DMS 273 treated with DMSO at 0.1 percent for 48 hours (cell line): Measurements from ENCODE around the gene OR4D5.

Experiments
- DNase-seq: peaks from one replicate; lab custom pipeline; 2025; lab: John Stamatoyannopoulos, UW

OR4D5 gene

DNA sequence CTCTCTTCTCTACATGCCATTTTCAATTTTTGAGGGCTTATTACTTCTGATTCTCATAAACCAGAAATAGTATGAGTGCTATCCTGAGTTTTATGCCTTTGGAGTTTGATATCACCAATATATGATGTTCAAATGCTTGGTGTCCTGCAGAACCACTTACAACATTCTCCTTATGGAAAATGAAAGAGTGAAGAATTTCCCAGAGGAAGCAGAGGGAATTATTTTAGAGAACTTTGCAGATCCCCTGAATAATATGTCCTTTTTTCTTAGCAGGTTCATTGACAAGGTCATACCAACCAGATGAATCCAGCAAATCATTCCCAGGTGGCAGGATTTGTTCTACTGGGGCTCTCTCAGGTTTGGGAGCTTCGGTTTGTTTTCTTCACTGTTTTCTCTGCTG, at the start of gene OR4D5:
Gene OR4D5, plus strand, starts transcription at position 301 of the 400 bp plus-strand sequence. Its CDS starts 0 bp downstream, at position 301.
- no peak for DNase-seq

DNA sequence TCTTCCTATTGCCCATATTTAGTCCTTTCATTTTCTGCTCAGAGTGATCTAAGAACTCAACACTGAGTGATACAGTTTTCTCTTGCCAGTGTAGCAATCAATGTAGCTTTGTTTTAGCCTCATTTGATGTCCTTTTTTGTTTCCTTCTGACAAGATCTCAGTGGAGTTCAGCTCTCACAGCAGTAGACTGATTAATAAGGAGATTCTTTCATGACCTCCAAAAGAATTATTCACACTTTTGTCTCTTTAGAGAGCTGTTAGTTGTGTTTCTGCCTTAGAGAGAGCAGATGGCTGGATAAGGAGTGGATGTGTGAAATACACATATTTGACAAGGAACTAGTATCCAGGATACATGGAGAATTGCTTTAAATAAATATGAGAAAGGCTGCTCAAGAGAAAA, 47.4 kb upstream of the OR4D5 start:
- DNase-seq, result no peak

GRCh38 chr11:123899792-123900191, 39.6 kb upstream of the OR4D5 start:
- DNase-seq, result no peak

DNA sequence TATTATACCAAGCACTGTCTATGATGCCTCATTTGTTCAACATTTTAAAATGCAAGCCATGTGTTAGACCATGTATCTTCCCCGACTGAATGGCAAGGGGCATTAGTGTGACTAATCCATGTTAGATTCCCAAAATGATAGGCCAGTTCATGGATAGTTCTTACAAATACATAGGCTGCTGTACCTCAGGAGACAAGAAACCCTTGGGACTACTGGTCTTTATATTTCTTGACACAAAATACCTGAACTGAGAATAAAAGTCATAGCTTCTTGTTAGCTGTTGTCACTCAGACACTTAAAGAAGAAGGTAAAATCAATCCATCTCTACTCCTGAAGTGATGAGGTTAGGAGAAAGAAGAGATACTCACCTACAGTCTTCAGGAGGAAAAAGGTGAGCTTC, 37.5 kb upstream of the OR4D5 start, which contains the start of gene OR8D4:
Gene OR8D4, plus strand, starts transcription at position 301 of the 400 bp plus-strand sequence. CDS start 4,265 bp downstream, outside the sequence.
- no peak for DNase-seq

GRCh38 chr11:123903932-123904331, 35.5 kb upstream of the OR4D5 start:
- DNase-seq, result no peak

DNA sequence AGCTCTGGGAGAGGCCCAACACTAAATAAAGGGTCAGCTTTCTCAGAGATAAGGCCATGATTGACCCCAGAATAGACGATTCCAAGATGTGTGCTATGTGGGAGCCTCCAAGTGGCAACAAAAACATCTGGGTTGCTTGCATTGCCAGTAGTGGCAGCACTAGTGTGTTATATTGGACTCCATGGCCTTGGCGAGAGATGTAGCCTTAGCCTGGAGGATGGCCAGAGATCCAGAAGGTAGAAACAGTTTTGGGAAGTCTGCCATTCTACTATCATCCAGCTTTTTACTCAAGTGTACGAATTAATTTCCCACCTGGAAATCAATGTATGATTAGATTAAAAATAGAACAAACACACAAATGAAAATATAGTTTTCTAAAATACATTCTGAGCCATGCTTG, 34.5 kb upstream of the OR4D5 start:
- no peak for DNase-seq

- no peak for DNase-seq
These were observed 33.6 kb upstream of the OR4D5 start for GRCh38 chr11:123905826-123906225.

- DNase-seq, result no peak
These were observed 18.5 kb upstream of the OR4D5 start for GRCh38 chr11:123920943-123921342.

- no peak for DNase-seq
These were observed 15.4 kb upstream of the OR4D5 start for GRCh38 chr11:123924027-123924426.

- DNase-seq, result no peak
These were observed 3.0 kb downstream of the OR4D5 start for GRCh38 chr11:123942413-123942812.

DNA sequence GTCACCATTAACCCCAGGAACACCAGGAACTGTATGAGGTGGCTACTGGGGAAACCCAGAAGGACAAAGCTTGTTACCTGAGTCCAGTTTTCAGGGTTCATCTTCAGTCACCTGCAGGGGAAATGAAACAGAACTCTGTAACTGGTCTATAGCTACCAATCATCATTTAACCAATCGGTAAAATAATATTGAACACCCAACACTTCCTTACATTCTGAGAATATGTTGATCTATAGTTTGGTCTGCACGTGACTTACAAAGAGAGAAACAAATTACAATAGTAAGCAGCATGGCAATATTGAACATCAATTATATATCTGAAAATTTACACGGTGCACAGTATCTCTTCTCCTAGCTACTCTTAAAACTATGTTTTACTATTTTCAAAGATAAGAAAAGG, 4.3 kb downstream of the OR4D5 start, which contains the start of gene OR6T1:
Gene OR6T1, minus strand, starts transcription at position 101 of the 400 bp plus-strand sequence. Its CDS starts 0 bp downstream, at position 101.
- DNase-seq, result no peak

DNA sequence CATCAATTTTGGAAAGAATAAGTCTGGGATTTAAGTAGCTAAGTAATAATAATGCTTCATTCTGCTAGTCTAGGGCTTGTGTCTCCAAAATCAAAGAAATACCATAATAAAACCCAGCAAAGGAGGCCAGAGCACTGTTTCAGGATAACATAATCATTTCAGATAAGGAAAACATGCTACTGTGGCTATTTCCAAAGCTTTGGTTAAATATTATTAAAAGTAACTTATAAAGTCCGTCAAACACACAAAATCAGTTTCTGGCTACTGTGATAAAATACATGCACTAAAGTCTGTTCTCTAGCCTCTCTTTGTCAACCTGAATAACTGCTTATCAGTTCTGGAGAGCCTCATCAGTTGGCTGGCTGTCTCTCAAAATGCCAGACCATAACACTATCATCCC, 5.7 kb downstream of the OR4D5 start:
- no peak for DNase-seq

DNA sequence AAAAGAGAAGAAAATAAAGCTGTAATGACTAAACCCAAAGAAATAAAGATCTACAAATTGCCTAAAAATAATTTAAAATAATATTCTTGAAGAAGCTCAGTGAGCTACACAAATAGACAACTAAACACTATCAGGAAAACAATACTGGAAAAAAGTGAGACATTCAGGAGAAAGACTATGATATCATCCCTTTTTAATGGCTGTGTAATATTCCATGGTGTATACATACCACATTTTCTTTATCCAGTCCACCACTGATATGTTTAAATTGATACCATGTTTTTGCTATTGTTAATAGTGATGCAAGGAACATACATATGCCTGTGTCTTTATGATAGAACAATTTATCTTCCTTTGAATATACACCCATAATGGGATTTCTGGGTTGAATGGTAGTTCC, 17.3 kb downstream of the OR4D5 start:
- no peak for DNase-seq

- DNase-seq, result no peak
These were observed 34.4 kb downstream of the OR4D5 start for GRCh38 chr11:123973816-123974215.

DNA sequence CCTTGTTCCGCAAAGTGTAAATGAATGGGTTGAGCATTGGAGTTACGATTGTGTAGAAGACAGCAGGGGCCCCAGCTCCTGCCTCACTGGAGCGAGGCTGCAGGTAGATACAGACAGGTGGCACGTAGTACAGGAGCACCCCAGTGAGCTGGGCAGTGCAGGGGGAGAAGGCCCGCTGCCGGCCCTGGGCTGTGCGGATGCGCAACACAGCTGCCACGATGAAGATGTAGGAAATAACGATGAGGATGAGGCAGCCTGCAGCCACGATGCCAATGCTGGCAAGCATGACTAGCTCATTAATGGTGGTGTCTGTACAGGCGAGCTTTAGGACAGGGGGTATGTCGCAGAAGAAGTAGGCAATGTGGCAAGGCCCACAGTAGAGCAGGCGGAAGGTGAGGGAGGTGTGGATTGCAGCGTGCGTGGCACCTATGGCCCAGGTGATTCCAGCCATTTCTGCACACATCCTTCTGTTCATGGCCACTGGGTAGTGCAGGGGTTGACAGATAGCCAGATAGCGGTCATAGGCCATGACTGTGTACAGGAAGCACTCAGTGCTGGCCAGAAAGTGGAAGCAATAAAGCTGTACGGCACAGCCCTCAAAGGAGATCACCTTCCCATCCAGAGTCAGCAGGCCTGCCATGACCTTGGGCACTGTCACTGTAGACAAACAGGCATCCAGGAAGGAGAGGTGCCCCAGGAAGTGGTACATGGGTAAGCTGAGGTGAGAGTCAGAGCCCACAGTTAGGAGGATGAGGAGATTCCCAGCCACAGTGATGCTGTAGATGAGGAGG, 37.5 kb downstream of the OR4D5 start:
- no peak for DNase-seq

- no peak for DNase-seq
These were observed 38.4 kb downstream of the OR4D5 start, which contains the start of gene OR10S1 for GRCh38 chr11:123977731-123978347. TSS of gene OR10S1 (minus strand) at chr11:123977781. CDS start at chr11:123977664, 117 bp downstream.

DNA sequence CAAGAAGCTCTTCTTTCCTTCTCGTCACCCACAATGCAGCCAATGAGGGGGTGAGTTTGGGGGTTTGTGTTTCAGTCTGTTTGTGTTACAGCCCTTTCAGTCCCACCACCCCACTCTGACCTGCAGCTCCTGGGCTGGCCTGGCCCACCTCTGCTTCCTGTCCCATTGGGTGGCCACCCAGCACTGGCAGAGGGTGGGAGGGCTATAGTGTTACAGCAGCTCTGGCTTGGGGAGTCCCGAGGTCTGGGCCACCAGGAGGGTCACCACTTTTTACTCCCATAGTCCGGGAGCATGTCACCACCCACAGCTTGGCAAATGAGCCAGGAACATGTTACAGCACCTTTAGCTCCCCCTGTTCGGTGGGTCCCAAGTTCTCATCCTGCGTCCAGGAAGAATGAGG, 39.9 kb downstream of the OR4D5 start:
- no peak for DNase-seq
